Measurements from ENCODE around the gene KRTAP10-6.

DNA sequence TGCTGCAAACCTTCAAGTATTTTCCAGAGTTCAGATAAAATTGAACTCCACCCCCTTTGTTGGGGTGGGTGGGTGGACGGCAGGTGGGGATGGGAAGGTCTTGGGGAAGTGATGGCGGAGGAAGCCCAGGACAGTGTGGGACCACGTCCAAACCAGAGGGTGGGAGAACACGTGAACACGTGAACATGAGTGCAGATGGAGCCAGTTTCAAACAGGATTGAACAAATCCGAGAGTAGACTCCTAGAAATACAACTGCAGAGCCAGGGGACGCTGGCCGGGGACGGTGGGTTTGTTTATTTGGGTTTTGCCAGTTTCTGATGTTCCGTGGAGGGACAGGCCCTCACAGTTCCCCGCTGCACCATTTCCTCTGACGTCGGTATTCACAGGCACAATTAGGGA, 43.9 kb downstream of the KRTAP10-6 start:
- TF ChIP-seq, protein P1, sequence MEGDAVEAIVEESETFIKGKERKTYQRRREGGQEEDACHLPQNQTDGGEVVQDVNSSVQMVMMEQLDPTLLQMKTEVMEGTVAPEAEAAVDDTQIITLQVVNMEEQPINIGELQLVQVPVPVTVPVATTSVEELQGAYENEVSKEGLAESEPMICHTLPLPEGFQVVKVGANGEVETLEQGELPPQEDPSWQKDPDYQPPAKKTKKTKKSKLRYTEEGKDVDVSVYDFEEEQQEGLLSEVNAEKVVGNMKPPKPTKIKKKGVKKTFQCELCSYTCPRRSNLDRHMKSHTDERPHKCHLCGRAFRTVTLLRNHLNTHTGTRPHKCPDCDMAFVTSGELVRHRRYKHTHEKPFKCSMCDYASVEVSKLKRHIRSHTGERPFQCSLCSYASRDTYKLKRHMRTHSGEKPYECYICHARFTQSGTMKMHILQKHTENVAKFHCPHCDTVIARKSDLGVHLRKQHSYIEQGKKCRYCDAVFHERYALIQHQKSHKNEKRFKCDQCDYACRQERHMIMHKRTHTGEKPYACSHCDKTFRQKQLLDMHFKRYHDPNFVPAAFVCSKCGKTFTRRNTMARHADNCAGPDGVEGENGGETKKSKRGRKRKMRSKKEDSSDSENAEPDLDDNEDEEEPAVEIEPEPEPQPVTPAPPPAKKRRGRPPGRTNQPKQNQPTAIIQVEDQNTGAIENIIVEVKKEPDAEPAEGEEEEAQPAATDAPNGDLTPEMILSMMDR (conservative IDR thresholded peaks at IDR 0.05; ENCODE audit: low read depth, low read length), result no peak
- TF ChIP-seq EZH2 (IDR thresholded peaks at IDR 0.05; ENCODE audit: borderline replicate concordance, low read depth, low read length, poor library complexity, severe bottlenecking), result no peak
